OCI-LY1 (cell line): ENCODE results near the gene PKIB.

Source experiments
- H2AFZ ChIP-seq: fragments of 200-600 bp; sonication (generic), shearing (Covaris generic); 2 replicates; pipeline ENCODE4 v1.6.0; 2014; ENCODE audit warnings: antibody characterized with exemption, mild to moderate bottlenecking, low read length
- H3F3A ChIP-seq: fragments of 200-600 bp; sonication (generic), shearing (Covaris generic); 2 replicates; pipeline ENCODE4 v1.6.0; 2014; ENCODE audit warnings: mild to moderate bottlenecking, antibody characterized with exemption, low read length, moderate library complexity; ENCODE audit not compliant: insufficient read depth
- H3K27ac ChIP-seq: fragments of 200-600 bp; sonication (generic); 2 replicates; pipeline ENCODE4 v1.5.1; 2014; ENCODE audit warnings: low read length, mixed run types, mild to moderate bottlenecking, low read depth; ENCODE audit not compliant: poor library complexity, severe bottlenecking
- H3K27me3 ChIP-seq: fragments of 200-600 bp; sonication (generic); 2 replicates; pipeline ENCODE4 v1.6.0; 2014; ENCODE audit warnings: antibody characterized with exemption, mild to moderate bottlenecking, low read length, moderate library complexity; ENCODE audit not compliant: insufficient read depth
- H3K36me3 ChIP-seq: fragments of 200-600 bp; sonication (generic); 2 replicates; pipeline ENCODE4 v1.6.1; 2014; ENCODE audit warnings: mild to moderate bottlenecking, antibody characterized with exemption, low read length, moderate library complexity, mixed read lengths; ENCODE audit not compliant: insufficient read depth
- H3K4me1 ChIP-seq: fragments of 200-600 bp; sonication (generic); 2 replicates; pipeline ENCODE4 v1.5.1; 2014; ENCODE audit warnings: mild to moderate bottlenecking, low read length, moderate library complexity; ENCODE audit not compliant: insufficient read depth, severe bottlenecking
- H3K4me2 ChIP-seq: fragments of 200-600 bp; sonication (generic), shearing (Covaris generic); 2 replicates; pipeline ENCODE4 v1.6.1; 2014; ENCODE audit warnings: low read length
- H3K4me3 ChIP-seq: fragments of 200-600 bp; sonication (generic); 2 replicates; pipeline ENCODE4 v1.5.1; 2014; ENCODE audit warnings: low read length, low read depth, mild to moderate bottlenecking, mixed read lengths; ENCODE audit not compliant: poor library complexity, severe bottlenecking
- H3K79me2 ChIP-seq: fragments of 200-600 bp; shearing (Covaris generic); 2 replicates; pipeline ENCODE4 v1.6.1; 2016; ENCODE audit warnings: mixed run types, low read length, mixed read lengths; ENCODE audit not compliant: insufficient read depth
- H3K9ac ChIP-seq: fragments of 200-600 bp; sonication (generic), shearing (Covaris generic); 2 replicates; pipeline ENCODE4 v1.6.1; 2014; ENCODE audit warnings: mild to moderate bottlenecking, low read length, mixed read lengths
- H3K9me2 ChIP-seq: fragments of 200-600 bp; sonication (generic), shearing (Covaris generic); 2 replicates; pipeline ENCODE4 v1.6.1; 2014; ENCODE audit warnings: low read depth, mild to moderate bottlenecking, low read length, mixed read lengths
- H3K9me3 ChIP-seq: fragments of 200-600 bp; shearing (Covaris generic); 2 replicates; pipeline ENCODE4 v1.6.1; 2014; ENCODE audit warnings: low read length, mixed read lengths
- H4K20me1 ChIP-seq: fragments of 200-600 bp; sonication (generic), shearing (Covaris generic); 2 replicates; pipeline ENCODE4 v1.6.0; 2016; ENCODE audit warnings: mild to moderate bottlenecking, low read length; ENCODE audit not compliant: insufficient read depth
- EZH2 ChIP-seq: fragments of 200-600 bp; sonication (generic), shearing (Covaris generic); IDR thresholded peaks from 2 replicates; pipeline ENCODE4 v1.8.0; 2017; ENCODE audit warnings: borderline replicate concordance, mixed run types, mild to moderate bottlenecking, antibody characterized with exemption, low read length, moderate library complexity, mixed read lengths
- TF ChIP-seq, protein P1 (sequence below): fragments of 200-600 bp; sonication (generic), shearing (Covaris generic); IDR thresholded peaks from 2 replicates; pipeline ENCODE4 v1.5.1; 2017; ENCODE audit warnings: mild to moderate bottlenecking, antibody characterized with exemption, low read length, moderate library complexity, mixed read lengths

PKIB gene

DNA sequence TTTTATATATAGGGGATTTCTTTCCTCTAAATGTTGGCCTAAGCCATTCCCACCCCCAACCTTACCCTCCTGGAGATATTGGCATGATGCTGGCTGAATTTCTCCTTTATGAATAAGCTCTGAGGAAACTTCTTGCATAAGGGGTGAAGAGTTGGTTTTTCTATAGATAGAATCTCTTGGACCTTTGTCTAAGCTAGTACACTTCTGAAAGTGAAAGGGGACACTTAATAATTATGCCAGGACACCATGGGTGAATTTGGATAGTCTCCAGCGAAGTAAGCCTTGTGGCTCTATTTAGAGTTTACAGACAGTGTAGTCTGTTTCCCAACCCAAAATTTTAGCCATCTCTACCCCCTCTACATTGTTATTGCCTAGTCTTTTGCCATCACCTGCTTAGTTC, 142.3 kb downstream of the PKIB start:
- Histone ChIP-seq H4K20me1 (no peaks in the 10 kb centered on the region), H3K79me2 (no peaks in the 10 kb centered on the region), H3K4me1 (no peaks in the 10 kb centered on the region), H3K4me2 (no peak overlapping the region), H3K9me2 (no peaks in the 10 kb centered on the region), H3K9me3 (no peaks in the 10 kb centered on the region), H3F3A (no peaks in the 10 kb centered on the region), H2AFZ (no peak overlapping the region), H3K9ac (no peak overlapping the region), H3K27ac (no peak overlapping the region), H3K36me3 (no peaks in the 10 kb centered on the region), H3K4me3 (no peak overlapping the region), H3K27me3 (no peaks in the 10 kb centered on the region)
- TF ChIP-seq, protein P1, sequence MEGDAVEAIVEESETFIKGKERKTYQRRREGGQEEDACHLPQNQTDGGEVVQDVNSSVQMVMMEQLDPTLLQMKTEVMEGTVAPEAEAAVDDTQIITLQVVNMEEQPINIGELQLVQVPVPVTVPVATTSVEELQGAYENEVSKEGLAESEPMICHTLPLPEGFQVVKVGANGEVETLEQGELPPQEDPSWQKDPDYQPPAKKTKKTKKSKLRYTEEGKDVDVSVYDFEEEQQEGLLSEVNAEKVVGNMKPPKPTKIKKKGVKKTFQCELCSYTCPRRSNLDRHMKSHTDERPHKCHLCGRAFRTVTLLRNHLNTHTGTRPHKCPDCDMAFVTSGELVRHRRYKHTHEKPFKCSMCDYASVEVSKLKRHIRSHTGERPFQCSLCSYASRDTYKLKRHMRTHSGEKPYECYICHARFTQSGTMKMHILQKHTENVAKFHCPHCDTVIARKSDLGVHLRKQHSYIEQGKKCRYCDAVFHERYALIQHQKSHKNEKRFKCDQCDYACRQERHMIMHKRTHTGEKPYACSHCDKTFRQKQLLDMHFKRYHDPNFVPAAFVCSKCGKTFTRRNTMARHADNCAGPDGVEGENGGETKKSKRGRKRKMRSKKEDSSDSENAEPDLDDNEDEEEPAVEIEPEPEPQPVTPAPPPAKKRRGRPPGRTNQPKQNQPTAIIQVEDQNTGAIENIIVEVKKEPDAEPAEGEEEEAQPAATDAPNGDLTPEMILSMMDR = no peak
- TF ChIP-seq EZH2 = no peak

DNA sequence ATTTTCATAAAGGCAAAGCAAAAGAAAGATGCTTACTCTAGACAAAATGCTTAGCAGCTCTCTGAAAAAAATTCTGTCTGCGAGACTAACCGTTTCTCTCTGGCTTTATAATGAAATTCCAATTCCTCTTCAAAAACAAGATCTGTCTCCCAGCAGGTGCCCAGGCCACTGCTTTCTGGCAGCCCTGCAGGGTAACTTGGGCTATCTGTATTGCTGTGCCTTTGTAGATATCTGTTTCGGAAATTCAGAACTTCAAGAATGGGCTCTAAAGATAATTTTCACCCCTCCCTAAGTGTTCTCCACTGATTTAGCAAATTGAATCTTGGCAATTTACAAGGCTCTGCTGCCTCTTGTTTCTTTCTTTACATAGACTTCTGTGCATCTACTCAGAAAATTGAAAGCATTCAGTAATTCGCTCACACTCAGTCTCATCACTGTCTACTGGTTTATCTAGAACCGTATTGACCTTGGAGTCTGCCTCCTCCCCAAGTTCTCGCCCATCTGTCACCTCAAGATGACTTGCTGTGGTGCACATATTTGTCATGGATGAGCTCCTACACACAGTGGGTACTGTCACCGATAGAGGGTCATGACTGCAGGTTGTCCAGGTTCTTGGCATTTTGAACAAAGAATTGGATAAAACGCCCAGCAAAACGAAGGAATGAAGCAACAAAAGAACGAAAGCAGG, 142.9 kb downstream of the PKIB start:
- Histone ChIP-seq H3K4me1 (no peaks in the 10 kb centered on the region), H3K79me2 (no peaks in the 10 kb centered on the region), H3K36me3 (no peaks in the 10 kb centered on the region), H2AFZ (no peak overlapping the region), H3K4me2 (no peak overlapping the region), H3K4me3 (no peak overlapping the region), H4K20me1 (no peaks in the 10 kb centered on the region), H3K9me2 (no peaks in the 10 kb centered on the region), H3F3A (no peaks in the 10 kb centered on the region), H3K9me3 (no peaks in the 10 kb centered on the region), H3K27ac (no peak overlapping the region), H3K9ac (no peak overlapping the region), H3K27me3 (no peaks in the 10 kb centered on the region)
- TF ChIP-seq, protein P1 = no peak
- no peak for TF ChIP-seq EZH2

DNA sequence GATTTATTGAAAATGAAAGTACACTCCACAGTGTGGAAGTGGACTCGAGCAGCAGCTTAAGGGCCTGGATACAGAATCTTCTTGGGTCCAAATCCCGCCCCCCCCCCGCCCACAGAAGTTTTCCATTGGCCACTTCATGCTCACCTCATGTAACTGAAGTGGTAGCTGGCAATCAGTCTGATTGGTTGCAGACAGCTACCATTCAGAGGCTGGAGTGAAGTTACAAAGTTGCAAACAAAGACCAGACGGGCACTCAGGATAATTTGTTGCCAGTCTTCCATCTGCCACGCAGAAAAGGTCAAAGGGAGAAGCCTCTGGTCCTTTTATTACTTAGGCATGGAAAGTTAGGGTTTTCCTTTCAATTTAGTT, 143.5 kb downstream of the PKIB start:
- Histone ChIP-seq H3K4me1 (no peaks in the 10 kb centered on the region), H3K79me2 (no peaks in the 10 kb centered on the region), H3K9me3 (no peaks in the 10 kb centered on the region), H2AFZ (no peak overlapping the region), H4K20me1 (no peaks in the 10 kb centered on the region), H3K36me3 (no peaks in the 10 kb centered on the region), H3F3A (no peaks in the 10 kb centered on the region), H3K9me2 (no peaks in the 10 kb centered on the region), H3K27ac (no peak overlapping the region), H3K9ac (no peak overlapping the region), H3K27me3 (no peaks in the 10 kb centered on the region), H3K4me2 (no peak overlapping the region), H3K4me3 (no peak overlapping the region)
- TF ChIP-seq, protein P1 = no peak
- no peak for TF ChIP-seq EZH2
